DND-41 (cell line): ENCODE data around the gene FN3K.

Source experiments
- CTCF ChIP-seq: IDR thresholded peaks from 2 replicates; pipeline ENCODE4 v1.5.1; 2012; ENCODE audit warnings: borderline replicate concordance, low read length, moderate library complexity, mild to moderate bottlenecking; ENCODE audit not compliant: poor library complexity, severe bottlenecking; ENCODE audit errors: extremely low read depth
- EZH2 ChIP-seq: IDR thresholded peaks from 3 replicates; pipeline ENCODE4 v1.6.1; 2012; ENCODE audit warnings: borderline replicate concordance, low read depth, mild to moderate bottlenecking, moderate library complexity, low read length, inconsistent platforms; ENCODE audit not compliant: severe bottlenecking

GRCh38 chr17:82737967-82738877 lies 2.8 kb downstream of the FN3K start:
- TF ChIP-seq CTCF, result no peak
- no peak for TF ChIP-seq EZH2
